IPS-NIHi11 (cell line): ENCODE data around the gene RPA3.

ENCODE experiments used
- DNase-seq: peaks from one replicate; pipeline ENCODE4 v3.0.0; 2012; ENCODE audit warnings: mixed read lengths, low spot score

RPA3 gene

GRCh38 chr7:7718492-7718891, at the start of gene RPA3:
Gene RPA3 (minus strand): TSS chr7:7718607. CDS start chr7:7640418, 78,189 bp downstream.
- no peak for DNase-seq

DNA sequence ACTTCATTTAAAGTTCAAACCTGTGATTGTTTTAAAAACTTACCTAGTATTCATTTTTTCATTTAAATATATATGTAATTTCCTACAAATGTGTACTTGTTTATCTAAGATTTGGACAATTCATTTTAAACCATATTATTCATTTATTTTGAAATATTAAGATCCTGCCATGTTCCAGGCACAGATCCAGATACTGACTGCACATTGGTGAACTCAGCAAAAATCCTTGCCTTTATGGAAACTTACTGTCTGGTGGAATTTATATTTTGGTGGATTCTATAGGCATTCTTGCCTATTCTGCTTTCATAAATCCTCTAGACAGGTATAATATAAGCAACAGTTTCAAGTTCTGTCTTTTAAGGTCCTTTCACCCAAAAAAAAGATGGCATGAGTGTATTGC, 48.3 kb upstream of the RPA3 start:
- DNase-seq: no peak

DNA sequence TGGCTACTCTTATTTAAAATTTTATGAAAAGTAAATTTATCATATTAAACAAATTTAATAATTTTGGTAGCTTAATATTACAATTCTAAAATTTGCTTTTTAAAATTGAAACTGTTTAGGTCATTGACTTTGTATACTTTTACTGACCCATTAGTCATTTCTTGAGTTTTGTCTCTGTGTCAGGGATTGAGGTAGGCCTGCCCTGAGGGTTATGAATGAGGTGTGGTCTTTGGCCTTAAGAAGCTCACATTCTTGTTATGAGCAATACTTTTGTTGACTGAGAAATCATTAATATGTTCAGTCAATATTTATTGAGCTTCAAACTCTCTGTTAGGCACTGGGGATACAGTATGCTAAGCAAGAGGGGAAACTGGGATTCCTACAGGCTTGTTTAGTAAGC, 47.0 kb upstream of the RPA3 start:
- no peak for DNase-seq

GRCh38 chr7:7764520-7765396, 46.4 kb upstream of the RPA3 start:
- no peak for DNase-seq

GRCh38 chr7:7761974-7762779, 43.8 kb upstream of the RPA3 start:
- no peak for DNase-seq

GRCh38 chr7:7761340-7761973, 43.0 kb upstream of the RPA3 start:
- DNase-seq: no peak

DNA sequence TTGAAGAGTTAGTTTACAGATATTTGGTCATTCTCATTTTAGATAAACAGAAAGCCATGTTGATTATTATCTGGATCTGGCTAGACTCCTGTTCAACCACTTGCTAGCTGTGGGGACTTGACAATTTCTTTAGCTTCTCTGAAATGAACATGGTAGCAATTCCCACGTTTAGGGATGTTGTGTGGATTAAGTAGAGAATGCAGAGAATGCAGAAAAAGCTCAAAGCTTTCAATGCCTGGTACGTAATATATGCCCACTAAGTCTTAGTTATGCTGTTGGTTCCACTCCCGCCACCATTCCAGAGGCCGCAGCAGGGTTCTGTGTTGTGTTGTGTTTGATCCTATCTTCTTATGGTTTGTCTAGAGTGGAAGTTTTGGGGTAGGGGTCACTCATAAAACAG, 39.2 kb upstream of the RPA3 start:
- no peak for DNase-seq

DNA sequence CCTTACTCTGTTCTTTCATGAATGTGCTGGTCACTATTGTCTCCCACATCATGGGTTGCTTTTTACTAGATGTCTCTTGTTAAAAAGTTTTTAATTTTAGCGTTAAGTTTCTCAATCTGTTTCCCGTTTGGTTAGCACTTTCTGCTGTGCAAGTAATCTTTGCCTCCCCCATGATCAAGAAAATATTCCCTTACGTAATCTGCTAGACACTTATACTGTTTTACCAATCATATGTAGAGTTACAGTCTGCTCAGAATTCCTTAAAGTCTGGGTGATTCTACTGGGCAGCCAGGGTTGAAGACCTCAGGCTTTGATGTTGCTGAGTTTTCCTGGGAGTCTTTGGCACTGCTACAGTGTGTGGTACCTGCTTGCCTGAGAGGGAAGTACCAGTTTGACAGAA, 38.2 kb upstream of the RPA3 start:
- no peak for DNase-seq

DNA sequence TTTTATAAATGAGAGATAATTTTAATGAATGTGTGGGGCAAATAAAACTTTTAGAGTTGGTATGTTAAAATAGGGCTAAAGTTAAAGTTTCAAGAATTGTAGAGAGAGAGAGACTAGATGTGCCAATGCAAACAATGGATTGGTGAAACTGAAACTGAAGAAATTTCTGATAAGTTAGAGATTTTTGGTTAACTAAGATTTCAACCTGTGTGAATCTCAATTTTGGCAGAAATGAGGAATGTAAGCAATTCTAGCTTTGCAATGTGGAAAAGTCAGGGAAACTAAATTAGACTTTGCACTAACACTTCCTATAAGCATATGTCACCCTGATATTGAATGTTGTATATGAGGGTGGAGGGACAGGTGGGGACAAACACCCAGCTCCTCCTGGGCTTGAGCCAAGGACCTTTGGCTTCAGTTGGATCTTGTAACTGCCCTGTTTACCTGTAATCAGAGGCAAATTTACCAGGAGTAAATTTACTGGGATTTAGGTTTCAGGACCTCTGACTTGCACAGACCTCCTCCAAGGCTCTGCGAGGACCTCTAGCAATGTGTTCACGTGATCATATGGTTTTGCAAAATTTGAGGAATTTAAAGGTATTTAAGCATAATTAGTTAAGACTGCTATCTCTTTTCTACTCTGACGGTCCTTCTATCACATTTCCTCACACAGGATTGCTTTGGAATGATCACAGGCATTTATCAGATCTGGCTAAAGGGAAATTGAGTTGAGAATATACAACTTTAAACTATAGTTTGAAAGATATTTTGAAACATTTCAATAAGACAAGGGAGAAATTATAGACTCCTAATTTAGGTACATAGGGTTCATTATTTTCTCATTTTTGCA, 33.1 kb upstream of the RPA3 start:
- DNase-seq: no peak

GRCh38 chr7:7750571-7751242, 32.3 kb upstream of the RPA3 start:
- DNase-seq: no peak

- DNase-seq: no peak
Measured at GRCh38 chr7:7746458-7746857, 28.1 kb upstream of the RPA3 start.

DNA sequence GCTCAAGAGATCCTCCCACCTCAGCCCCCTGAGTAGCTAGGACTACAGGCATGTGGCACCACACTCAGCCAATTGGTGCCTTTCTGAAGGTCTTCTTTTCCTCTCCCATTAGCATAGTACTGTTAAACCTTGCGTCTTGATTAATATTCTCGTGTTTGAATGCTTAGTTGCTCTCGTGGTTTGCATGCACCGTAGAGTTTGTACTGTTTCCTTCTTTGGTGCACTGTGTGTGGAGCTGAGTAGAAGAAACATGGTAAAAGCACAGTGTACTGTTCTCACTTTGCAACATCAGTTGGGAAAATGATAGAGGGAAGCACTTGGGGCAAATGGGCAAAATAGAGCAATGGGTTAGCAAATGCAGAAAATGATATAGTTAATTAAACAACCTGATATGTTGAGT, 27.6 kb upstream of the RPA3 start:
- no peak for DNase-seq

DNA sequence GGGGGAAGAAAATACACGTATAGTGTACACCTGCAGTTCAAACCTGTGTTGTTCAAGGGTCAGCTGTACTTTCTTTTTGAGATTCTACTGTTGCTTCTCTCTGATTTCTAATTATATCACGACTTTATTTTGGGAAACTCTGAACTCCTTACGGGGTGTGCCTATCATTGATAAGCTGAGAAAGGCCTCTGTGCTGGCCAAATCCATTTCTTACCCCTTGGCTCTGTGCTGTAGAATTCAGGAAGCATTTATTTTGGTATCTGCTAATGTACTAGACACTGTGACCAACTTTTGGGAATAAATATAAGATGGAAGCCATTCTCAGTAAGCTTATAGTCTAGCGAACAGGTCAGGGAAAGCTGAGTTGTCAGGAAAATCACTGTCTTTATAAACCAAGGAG, 26.9 kb upstream of the RPA3 start:
- DNase-seq: no peak

DNA sequence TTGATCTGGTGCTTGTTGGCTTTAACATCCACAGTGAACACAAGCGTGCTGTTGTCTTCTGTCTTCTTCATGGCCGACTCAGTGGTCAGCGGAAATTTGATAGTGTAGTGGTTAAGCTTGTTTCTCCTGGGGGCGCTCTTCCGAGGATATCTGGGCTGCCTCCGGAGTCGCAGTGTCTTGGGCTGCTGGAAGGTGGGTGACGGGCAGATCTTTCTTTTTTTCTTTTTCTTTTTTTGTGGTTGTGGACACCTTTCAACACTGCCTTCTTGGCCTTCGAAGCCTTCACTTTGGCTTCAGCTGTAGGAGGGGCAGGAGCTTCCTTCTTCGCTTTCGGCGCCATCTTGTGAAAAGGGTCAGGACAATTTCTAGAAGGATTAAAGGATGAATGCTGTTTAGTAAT, 23.8 kb upstream of the RPA3 start:
- DNase-seq: no peak

DNA sequence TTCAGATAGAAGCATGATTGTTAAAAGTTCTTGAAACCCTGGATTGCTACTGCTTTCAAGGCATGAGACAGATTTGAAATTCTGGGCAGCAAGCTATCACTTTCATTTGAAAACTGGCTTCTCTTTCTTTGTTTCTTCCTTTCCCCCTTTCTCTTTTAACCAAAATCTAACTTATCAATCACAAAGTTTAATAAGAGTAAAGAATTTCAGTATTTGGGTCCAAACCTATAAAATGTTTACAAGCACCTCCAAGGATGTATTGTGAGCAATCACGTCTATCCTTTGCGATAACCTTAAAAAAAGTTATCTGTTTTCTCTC, 21.6 kb upstream of the RPA3 start:
- DNase-seq: no peak

DNA sequence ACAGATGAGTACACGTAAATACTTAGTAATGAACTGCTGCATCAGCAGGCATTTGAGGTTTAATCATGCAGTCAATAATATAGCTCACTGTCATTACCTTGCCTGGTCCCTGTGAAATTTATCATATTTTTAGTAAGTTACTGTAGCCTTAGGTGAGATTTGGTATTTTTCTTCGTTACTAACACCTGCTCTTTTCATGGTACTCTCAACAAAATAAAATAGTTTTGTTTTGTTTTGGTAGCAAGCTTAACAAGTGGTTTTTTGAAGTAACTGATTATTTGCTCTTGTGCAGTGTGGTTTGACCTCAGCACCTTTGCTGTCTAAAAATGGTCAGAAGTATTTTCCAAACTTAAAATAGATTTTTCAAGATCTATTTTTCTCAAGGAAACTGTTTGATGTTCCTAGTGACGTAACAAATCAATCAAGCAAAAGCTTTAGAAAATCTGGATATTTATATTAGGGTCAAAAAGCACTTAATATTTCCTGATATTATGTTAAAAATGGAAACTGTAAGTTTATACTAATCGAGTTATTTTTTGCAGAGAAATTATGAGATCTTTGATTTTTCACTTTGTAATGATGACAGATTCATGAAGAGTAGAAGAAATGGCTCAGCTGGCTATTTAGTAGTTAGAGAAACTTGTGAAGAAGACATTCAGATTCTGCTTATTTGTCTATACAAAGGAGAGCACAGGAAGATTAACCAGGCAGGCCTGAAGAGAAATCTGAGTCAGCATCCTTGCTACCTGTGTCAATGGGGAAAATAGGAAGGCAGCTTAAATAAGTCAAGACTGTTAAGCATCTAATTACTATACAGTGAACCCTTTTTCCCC, 21.0 kb upstream of the RPA3 start:
- DNase-seq: no peak

- DNase-seq: no peak
Measured at GRCh38 chr7:7738622-7739021, 20.2 kb upstream of the RPA3 start.

DNA sequence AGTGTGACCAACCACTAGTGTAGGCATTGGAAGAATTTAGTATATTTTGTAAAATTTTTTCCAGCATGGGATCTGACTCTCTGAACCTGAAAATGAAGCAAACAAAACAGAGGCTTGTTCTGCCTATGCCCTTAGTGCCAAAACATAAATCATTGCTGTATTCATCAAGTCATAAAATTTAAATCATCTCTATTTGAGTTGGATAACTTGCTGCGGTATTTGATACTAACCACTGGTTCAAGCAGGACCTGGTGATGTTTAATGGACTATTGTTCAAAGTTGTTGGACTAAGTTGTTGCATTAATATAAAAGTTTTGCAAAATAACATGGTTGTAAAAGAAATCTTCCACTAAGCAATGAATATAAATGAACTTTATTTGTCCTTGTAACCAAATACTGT, 19.8 kb upstream of the RPA3 start:
- DNase-seq: no peak

- DNase-seq: no peak
Measured at GRCh38 chr7:7737674-7738073, 19.3 kb upstream of the RPA3 start.

DNA sequence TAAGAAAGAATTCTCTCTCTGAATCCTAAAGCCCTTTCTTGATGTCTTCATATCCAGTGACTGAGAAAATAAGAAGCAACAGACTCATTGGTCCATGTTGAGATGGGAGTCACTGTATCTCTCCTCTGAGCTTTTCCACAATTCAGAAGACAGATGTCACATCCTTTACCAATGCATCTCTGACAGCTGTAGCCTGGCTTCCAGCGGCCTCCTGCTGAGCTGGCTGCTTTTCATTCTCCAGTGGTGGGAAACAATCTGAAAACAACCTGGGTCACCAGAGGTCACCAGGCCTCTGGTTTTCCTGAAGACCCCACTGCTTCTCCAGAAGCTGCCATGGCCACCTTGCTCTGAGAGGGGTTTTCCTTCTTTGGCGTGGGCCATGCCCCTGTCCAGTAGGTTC, 18.3 kb upstream of the RPA3 start:
- DNase-seq: peak; percentile 22
